IMR-90 (cell line): ENCODE measurements around the gene CD8B. TPM values are rescaled to one million over a fixed set of nuclear protein-coding genes. Genes with fewer than 3 reads are reported as not detected.
"Not testable (repeated sequence)": the region's sequence is repeated elsewhere in the genome, so short reads cannot be mapped to it uniquely, and the experiment has no call there.

Experiments used
- ATAC-seq: fragments of 200-7000 bp; cut with Tn5 transposase; 2 replicates; pipeline ENCODE4 v1.9.1; 2020; ENCODE audit warnings: low read depth, mild to moderate bottlenecking, moderate library complexity
- BruUV-seq: library from RNA; stranded (reverse); fragments of 400-500 nt; replicated peaks from 2 replicates; lab custom pipeline; 2021; lab: Mats Ljungman, UMichigan
- CTCF ChIA-PET: fragments of 300-600 bp; formaldehyde crosslinking; extraction: SDS; loops from one replicate; lab custom pipeline; 2021; ENCODE audit warnings: antibody characterized with exemption; lab: Yijun Ruan, JAX
- POLR2A ChIA-PET: fragments of 300-600 bp; sonication (Branson Sonifier 250); formaldehyde crosslinking; loops from one replicate; lab custom pipeline; 2022; ENCODE audit warnings: antibody characterized with exemption; ENCODE audit not compliant: unreplicated experiment; lab: Charles Lee
- DNase-seq: peaks from one replicate; pipeline ENCODE4 v3.0.0; 2013
- H2AFZ ChIP-seq: replicated peaks from 2 replicates; pipeline ENCODE3; 2013; ENCODE audit warnings: low read length, mild to moderate bottlenecking; ENCODE audit not compliant: poor library complexity
- H2AK5ac ChIP-seq: 2 replicates; pipeline ENCODE4 v1.6.1; 2013; ENCODE audit warnings: low read depth, low read length, inconsistent platforms
- H2AK9ac ChIP-seq: replicated peaks from 2 replicates; pipeline ENCODE3; 2013; ENCODE audit warnings: mild to moderate bottlenecking, low read depth, low read length, moderate library complexity; ENCODE audit not compliant: poor library complexity
- H2BK120ac ChIP-seq: 2 replicates; pipeline ENCODE4 v1.6.1; 2013; ENCODE audit warnings: low read depth, low read length, inconsistent platforms
- H2BK15ac ChIP-seq: 3 replicates; pipeline ENCODE4 v1.6.1; 2013; ENCODE audit warnings: low read depth, low read length, inconsistent platforms
- H2BK20ac ChIP-seq: 2 replicates; pipeline ENCODE4 v1.6.1; 2013; ENCODE audit warnings: low read depth, mild to moderate bottlenecking, inconsistent platforms, low read length, moderate library complexity
- H2BK5ac ChIP-seq: 2 replicates; pipeline ENCODE4 v1.6.1; 2013; ENCODE audit warnings: mild to moderate bottlenecking, low read depth, low read length, inconsistent platforms; ENCODE audit not compliant: poor library complexity, severe bottlenecking
- H3K14ac ChIP-seq: replicated peaks from 2 replicates; pipeline ENCODE4 v1.6.1; 2013; ENCODE audit warnings: low read depth, low read length, inconsistent platforms
- H3K18ac ChIP-seq: 2 replicates; pipeline ENCODE4 v1.6.1; 2013; ENCODE audit warnings: low read depth, low read length, control low read depth
- H3K23ac ChIP-seq: 2 replicates; pipeline ENCODE4 v1.6.1; 2013; ENCODE audit warnings: low read depth, low read length, inconsistent platforms
- H3K27ac ChIP-seq: 2 replicates; pipeline ENCODE4 v1.5.1; 2013; ENCODE audit warnings: mild to moderate bottlenecking, control low read depth, low read length; ENCODE audit not compliant: insufficient read depth
- H3K27me3 ChIP-seq: 2 replicates; pipeline ENCODE4 v1.6.1; 2013; ENCODE audit warnings: low read length; ENCODE audit not compliant: control insufficient read depth, insufficient read depth
- H3K36me3 ChIP-seq: 2 replicates; pipeline ENCODE4 v1.6.1; 2013; ENCODE audit warnings: low read length, mixed read lengths; ENCODE audit not compliant: control insufficient read depth, insufficient read depth
- H3K4ac ChIP-seq: 2 replicates; pipeline ENCODE4 v1.6.1; 2013; ENCODE audit warnings: low read depth, low read length, inconsistent platforms
- H3K4me1 ChIP-seq: 2 replicates; pipeline ENCODE4 v1.6.1; 2013; ENCODE audit warnings: low read length, mixed read lengths; ENCODE audit not compliant: control insufficient read depth, insufficient read depth
- H3K4me2 ChIP-seq: 2 replicates; pipeline ENCODE4 v1.6.1; 2013; ENCODE audit warnings: low read depth, mild to moderate bottlenecking, control low read depth, low read length, moderate library complexity
- H3K4me3 ChIP-seq: 2 replicates; pipeline ENCODE4 v1.5.1; 2013; ENCODE audit warnings: low read depth, mild to moderate bottlenecking, control low read depth, low read length, moderate library complexity; ENCODE audit not compliant: insufficient read depth
- H3K56ac ChIP-seq: 2 replicates; pipeline ENCODE4 v1.6.1; 2013; ENCODE audit warnings: low read length, inconsistent platforms; ENCODE audit not compliant: insufficient read depth; ENCODE audit errors: extremely low read depth
- H3K79me1 ChIP-seq, 2 experiments: 2 replicates each; pipeline ENCODE4 v1.6.1; 2013; ENCODE audit warnings: low read length in 2 of 2, inconsistent platforms in 1 of 2, low read depth in 1 of 2
- H3K9ac ChIP-seq: 2 replicates; pipeline ENCODE4 v1.6.1; 2013; ENCODE audit warnings: low read depth, low read length, control low read depth
- H3K9me1 ChIP-seq: 2 replicates; pipeline ENCODE4 v1.6.1; 2013; ENCODE audit warnings: low read length, inconsistent platforms; ENCODE audit not compliant: insufficient read depth
- H3K9me3 ChIP-seq: 2 replicates; pipeline ENCODE4 v1.6.1; 2013; ENCODE audit warnings: low read length; ENCODE audit not compliant: control insufficient read depth, insufficient read depth
- H4K20me1 ChIP-seq: 2 replicates; pipeline ENCODE4 v1.6.1; 2013; ENCODE audit warnings: low read length, inconsistent platforms; ENCODE audit not compliant: insufficient read depth
- H4K5ac ChIP-seq: 2 replicates; pipeline ENCODE4 v1.6.1; 2013; ENCODE audit warnings: mild to moderate bottlenecking, low read depth, low read length, control low read depth
- H4K8ac ChIP-seq, 2 experiments: 2 replicates each; pipeline ENCODE4 v1.6.1; 2013; ENCODE audit warnings: low read depth in 2 of 2, low read length in 2 of 2, control low read depth in 1 of 2, inconsistent platforms in 1 of 2
- H4K91ac ChIP-seq: 2 replicates; pipeline ENCODE4 v1.6.1; 2013; ENCODE audit warnings: low read depth, low read length, inconsistent platforms; ENCODE audit not compliant: insufficient read depth
- WGBS, 2 experiments: methylation state at CpG; one replicate each; pipeline versions ENCODE4 v1.1.5 to v1.1.7; 2013; ENCODE audit warnings: missing lambda C conversion rate in 2 of 2; ENCODE audit not compliant: insufficient read length in 1 of 2; ENCODE audit errors: extremely low coverage in 2 of 2; 5-methylcytosine and 5-hydroxymethylcytosine counted together
- dilution Hi-C: fragments of 300-500 bp; cut with HindIII; formaldehyde crosslinking; loops from one replicate; pipeline ENCODE4 v1.14.3; 2018; ENCODE audit warnings: low sequenced_read_pairs; ENCODE audit not compliant: unreplicated experiment
- in situ Hi-C: fragments of 300-500 bp; cut with MboI; formaldehyde crosslinking; loops from 3 replicates; pipeline ENCODE4 v1.14.3; 2019; ENCODE audit warnings: low sequenced_read_pairs, inconsistent platforms, mixed read lengths
- intact Hi-C: fragments of 100-400 bp; cut with micrococcal nuclease; formaldehyde crosslinking; loops from 2 replicates; pipeline ENCODE4 v1.10.0; 2022
- polyA plus RNA-seq, 3 experiments: library from polyadenylated mRNA; depleted of rRNA; stranded (reverse); fragments of >200 nt; gene quantifications; 2 replicates each; pipeline ENCODE4 v1.2.3, GENCODE V29; 2012; ENCODE audit warnings: low replicate concordance in 1 of 3
- total RNA-seq: library from RNA; depleted of rRNA; stranded (reverse); fragments of >200 nt; gene quantifications from 2 replicates; pipeline ENCODE4 v1.2.3, GENCODE V29; 2012

CD8B gene
- total and polyA plus RNA-seq, 2 of the 4 experiments (the other 2 are of a cell fraction) = not detected

DNA sequence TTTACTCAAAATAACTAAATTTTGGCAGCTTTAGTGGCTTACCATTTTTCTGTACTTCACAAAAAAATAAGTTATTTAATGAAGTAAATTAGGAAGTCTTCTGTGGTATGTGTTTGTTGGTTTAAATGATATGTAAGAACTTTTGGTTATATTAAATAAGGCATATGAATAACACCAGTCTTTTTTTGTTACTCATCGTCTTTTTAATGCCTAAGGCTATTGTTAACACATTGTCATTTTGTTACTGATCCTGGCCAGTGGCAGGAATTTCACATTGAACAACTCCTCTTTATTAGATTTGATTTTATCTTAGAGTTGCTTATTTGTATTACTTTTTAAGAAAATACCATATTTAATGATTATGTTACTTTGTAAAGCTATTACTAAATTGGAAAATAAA, 17.3 kb upstream of the CD8B start:
- H3K4ac ChIP-seq, H2AK9ac ChIP-seq, H2BK5ac ChIP-seq, H2AK5ac ChIP-seq, H3K4me3 ChIP-seq, BruUV-seq, H2BK20ac ChIP-seq, H4K5ac ChIP-seq, H3K9me3 ChIP-seq, H3K27ac ChIP-seq, in situ Hi-C loops, H3K9ac ChIP-seq, H4K20me1 ChIP-seq, H3K4me2 ChIP-seq, H3K23ac ChIP-seq, H3K79me1 ChIP-seq, POLR2A ChIA-PET, H2BK120ac ChIP-seq, H3K56ac ChIP-seq, H3K36me3 ChIP-seq, H3K4me1 ChIP-seq, intact Hi-C loops, H4K91ac ChIP-seq, CTCF ChIA-PET, H3K18ac ChIP-seq, H3K27me3 ChIP-seq, H3K9me1 ChIP-seq, H2BK15ac ChIP-seq, H3K14ac ChIP-seq, H2AFZ ChIP-seq, ATAC-seq, DNase-seq, H4K8ac ChIP-seq, dilution Hi-C loops: not testable (repeated sequence)
- WGBS, 2 experiments = no CpG with 5 or more reads among the region's 1 CpG

DNA sequence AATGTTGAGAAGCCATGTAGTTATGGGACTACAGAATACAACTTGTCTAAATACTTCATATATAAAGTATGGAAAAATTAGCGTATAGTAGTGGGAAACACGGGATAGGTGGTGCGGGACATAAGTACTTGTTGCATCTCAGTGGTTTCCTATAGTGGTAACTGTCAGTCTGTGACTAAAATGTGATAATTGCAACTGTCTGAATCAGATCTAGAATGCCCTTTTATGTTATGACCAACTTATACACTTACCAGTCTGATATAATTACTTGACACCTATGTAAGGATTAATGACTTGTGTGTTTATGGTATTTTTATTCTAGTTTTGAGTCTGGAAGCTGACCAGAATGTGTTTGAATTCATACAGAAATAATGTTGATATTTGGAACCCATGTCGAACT, 9.3 kb upstream of the CD8B start:
- H2BK20ac ChIP-seq, POLR2A ChIA-PET, H3K4me2 ChIP-seq, in situ Hi-C loops, H3K56ac ChIP-seq, H3K79me1 ChIP-seq, H2AK5ac ChIP-seq, H3K4me1 ChIP-seq, H2AK9ac ChIP-seq, H3K27me3 ChIP-seq, DNase-seq, H3K18ac ChIP-seq, H3K23ac ChIP-seq, H4K8ac ChIP-seq, H3K4ac ChIP-seq, H2BK5ac ChIP-seq, H3K9me1 ChIP-seq, H3K27ac ChIP-seq, H3K14ac ChIP-seq, H2BK120ac ChIP-seq, H4K91ac ChIP-seq, H3K9ac ChIP-seq, H4K5ac ChIP-seq, H4K20me1 ChIP-seq, H3K9me3 ChIP-seq, H3K4me3 ChIP-seq, ATAC-seq, CTCF ChIA-PET, dilution Hi-C loops, H2BK15ac ChIP-seq, intact Hi-C loops, BruUV-seq, H2AFZ ChIP-seq, H3K36me3 ChIP-seq: not testable (repeated sequence)
- no CpG with 5 or more reads among the region's 4 CpGs for WGBS, 2 experiments
